Mesendoderm (in vitro differentiated cells): ENCODE measurements around the gene YBEY. TPM values are rescaled to one million over a fixed set of nuclear protein-coding genes. Genes with fewer than 3 reads are reported as not detected.
"Not testable (repeated sequence)": the region's sequence is repeated elsewhere in the genome, so short reads cannot be mapped to it uniquely, and the experiment has no call there.

ENCODE experiments used
- DNase-seq: peaks from one replicate; pipeline ENCODE4 v3.0.0; 2013
- H2AK5ac ChIP-seq: 2 replicates; pipeline ENCODE4 v1.6.1; 2013; ENCODE audit warnings: low read length, inconsistent platforms
- H2BK120ac ChIP-seq: 2 replicates; pipeline ENCODE4 v1.6.1; 2013; ENCODE audit warnings: low read depth, mild to moderate bottlenecking, low read length, moderate library complexity, mixed read lengths
- H2BK15ac ChIP-seq: replicated peaks from 2 replicates; pipeline ENCODE4 v1.6.1; 2013; ENCODE audit warnings: low read depth, mild to moderate bottlenecking, moderate library complexity
- H2BK5ac ChIP-seq: 2 replicates; pipeline ENCODE4 v1.6.1; 2013; ENCODE audit warnings: low read length, inconsistent platforms
- H3K18ac ChIP-seq: 2 replicates; pipeline ENCODE4 v1.6.1; 2013; ENCODE audit warnings: mild to moderate bottlenecking, low read length, mixed read lengths
- H3K23ac ChIP-seq: one replicate; pipeline ENCODE4 v1.6.1; 2013; ENCODE audit warnings: low read length
- H3K27ac ChIP-seq: 2 replicates; pipeline ENCODE4 v1.5.1; 2013; ENCODE audit warnings: low read depth, mild to moderate bottlenecking, inconsistent platforms, low read length, moderate library complexity
- H3K27me3 ChIP-seq: 2 replicates; pipeline ENCODE4 v1.6.1; 2013; ENCODE audit warnings: low read length, control low read depth, mild to moderate bottlenecking, inconsistent platforms; ENCODE audit not compliant: insufficient read depth, poor library complexity
- H3K36me3 ChIP-seq: 2 replicates; pipeline ENCODE4 v1.6.1; 2013; ENCODE audit warnings: low read length, inconsistent platforms; ENCODE audit not compliant: control insufficient read depth, insufficient read depth
- H3K4ac ChIP-seq: one replicate; pipeline ENCODE4 v1.6.1; 2013; ENCODE audit warnings: low read depth, mild to moderate bottlenecking, low read length, moderate library complexity
- H3K4me1 ChIP-seq: 2 replicates; pipeline ENCODE4 v1.6.1; 2013; ENCODE audit warnings: low read depth, low read length, inconsistent platforms; ENCODE audit not compliant: control insufficient read depth
- H3K4me2 ChIP-seq: 2 replicates; pipeline ENCODE4 v1.6.1; 2013; ENCODE audit warnings: low read length
- H3K4me3 ChIP-seq: 2 replicates; pipeline ENCODE4 v1.5.1; 2013; ENCODE audit warnings: mild to moderate bottlenecking, low read length
- H3K56ac ChIP-seq: one replicate; pipeline ENCODE4 v1.6.1; 2013; ENCODE audit warnings: low read length
- H3K79me1 ChIP-seq: 2 replicates; pipeline ENCODE4 v1.6.1; 2013; ENCODE audit warnings: low read length, inconsistent platforms
- H3K79me2 ChIP-seq: 2 replicates; pipeline ENCODE4 v1.6.1; 2013; ENCODE audit warnings: mild to moderate bottlenecking, low read length; ENCODE audit not compliant: control insufficient read depth, insufficient read depth
- H3K9ac ChIP-seq: 2 replicates; pipeline ENCODE4 v1.6.1; 2013; ENCODE audit warnings: low read length, inconsistent platforms
- H4K5ac ChIP-seq: one replicate; pipeline ENCODE4 v1.6.1; 2013; ENCODE audit warnings: low read length
- H4K8ac ChIP-seq: one replicate; pipeline ENCODE4 v1.6.1; 2013; ENCODE audit warnings: low read depth, mild to moderate bottlenecking, control low read depth, low read length, moderate library complexity
- WGBS: extraction: QIAGEN DNeasy Blood & Tissue Kit; methylation state at CpG from one replicate; pipeline ENCODE4 v1.1.7; 2013; ENCODE audit warnings: low lambda C conversion rate, missing lambda C conversion rate; ENCODE audit not compliant: insufficient coverage; ENCODE audit errors: extremely low coverage; 5-methylcytosine and 5-hydroxymethylcytosine counted together
- polyA plus RNA-seq, 2 experiments: library from polyadenylated mRNA; stranded (reverse); fragments of 200-250 nt; gene quantifications; one replicate each; pipeline ENCODE4 v1.2.3, GENCODE V29; 2013

YBEY gene, protein sequence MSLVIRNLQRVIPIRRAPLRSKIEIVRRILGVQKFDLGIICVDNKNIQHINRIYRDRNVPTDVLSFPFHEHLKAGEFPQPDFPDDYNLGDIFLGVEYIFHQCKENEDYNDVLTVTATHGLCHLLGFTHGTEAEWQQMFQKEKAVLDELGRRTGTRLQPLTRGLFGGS
- polyA plus RNA-seq (2013, experiment 1 of 2), result 16.0 TPM
- polyA plus RNA-seq (2013, experiment 2 of 2), result 16.8 TPM

DNA sequence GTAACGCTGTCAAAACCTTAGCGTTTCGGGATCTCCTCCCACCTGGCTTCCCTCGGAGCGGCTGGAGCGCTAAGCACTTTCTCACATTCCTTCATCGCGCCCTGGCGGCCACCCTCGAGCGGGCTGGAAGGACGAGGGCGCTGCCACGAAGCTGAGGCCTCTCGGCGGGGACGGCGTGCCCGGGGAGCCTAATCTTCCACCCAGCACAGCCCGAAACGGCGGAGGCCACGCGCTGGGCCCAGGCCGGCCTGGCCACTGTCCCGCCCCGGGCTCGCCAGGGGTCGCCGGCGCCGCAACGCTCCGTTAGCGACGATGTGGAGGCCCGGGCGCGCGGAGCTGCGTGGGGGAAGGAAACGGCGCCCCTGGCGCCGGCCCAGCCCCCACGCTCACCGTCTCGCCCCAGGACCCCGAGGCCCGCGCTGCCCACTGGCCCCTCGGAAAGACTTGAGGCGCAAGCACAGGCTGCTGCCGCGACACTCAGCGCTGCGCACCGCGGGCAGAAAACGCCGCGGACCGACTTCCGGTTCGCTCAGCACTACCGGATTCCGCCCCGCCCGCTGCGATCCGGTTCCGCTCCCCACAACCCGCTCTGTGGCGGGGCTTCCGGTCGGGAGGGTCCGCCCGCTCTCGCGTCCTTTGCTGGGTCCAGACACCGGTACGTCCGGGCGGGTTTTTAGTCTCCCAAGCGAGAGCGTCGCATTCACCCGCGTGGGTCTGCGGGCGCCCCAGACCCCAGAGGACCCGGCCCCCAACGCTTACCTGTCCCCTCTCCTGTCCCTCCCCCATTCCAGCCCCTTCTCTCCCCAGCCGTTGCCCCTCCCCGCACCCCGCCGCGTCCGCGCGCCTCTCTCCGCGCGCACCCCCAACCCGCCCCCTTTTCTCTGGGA lies at the start of gene YBEY:
YBEY (plus strand) TSS at position 582 of the 887 bp plus-strand sequence. CDS start 572 bp downstream, outside the sequence.
- no CpG with 5 or more reads among the region's 105 CpGs for WGBS
- peak; percentile 96 for DNase-seq
- no peak within 1 kb of the TSS for H2BK120ac ChIP-seq
- H4K8ac ChIP-seq, result no peak within 1 kb of the TSS
- H3K56ac ChIP-seq, result peak within 1 kb of the TSS; percentile 98
- peak within 1 kb of the TSS; percentile 87 for H3K4me2 ChIP-seq
- H3K27me3 ChIP-seq, result no peaks in the 10 kb centered on the region
- H3K27ac ChIP-seq, result peak within 1 kb of the TSS; percentile 96
- H2BK15ac ChIP-seq, result no peak within 1 kb of the TSS
- no peak within 1 kb of the TSS for H3K4ac ChIP-seq
- H2BK5ac ChIP-seq, result peak within 1 kb of the TSS; percentile 70
- peak within 1 kb of the TSS; percentile 85 for H3K4me3 ChIP-seq
- H3K23ac ChIP-seq, result peak within 1 kb of the TSS; percentile 89
- peaks cover 38% of the 10 kb centered on the region for H3K79me2 ChIP-seq
- H2AK5ac ChIP-seq, result no peak within 1 kb of the TSS
- H3K18ac ChIP-seq, result peak within 1 kb of the TSS; percentile 91
- no peak within 1 kb of the TSS for H4K5ac ChIP-seq
- peaks cover 1% of the 10 kb centered on the region for H3K36me3 ChIP-seq
- H3K4me1 ChIP-seq, result peaks cover 6% of the 10 kb centered on the region
- peak within 1 kb of the TSS; percentile 96 for H3K9ac ChIP-seq
- peaks cover 7% of the 10 kb centered on the region for H3K79me1 ChIP-seq

DNA sequence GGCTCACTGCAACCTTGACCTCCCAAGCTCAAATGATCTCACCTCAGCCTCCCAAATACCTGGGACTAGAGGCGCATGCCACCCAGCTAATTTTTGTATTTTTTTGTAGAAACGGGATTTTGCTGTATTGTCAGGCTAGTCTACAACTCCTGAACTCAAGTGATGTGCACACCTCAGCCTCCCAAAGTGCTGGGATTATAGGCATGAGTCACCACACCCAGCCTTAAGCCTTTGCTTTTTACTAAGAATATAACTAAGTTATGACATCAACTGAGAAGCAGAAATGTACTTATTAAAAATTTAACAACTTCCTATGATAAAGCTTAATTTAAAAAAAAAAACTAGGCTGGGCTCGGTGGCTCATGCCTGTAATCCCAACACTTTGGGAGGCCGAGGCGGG lies 48.7 kb upstream of the YBEY start:
- no peak overlapping the region for H2AK5ac ChIP-seq
- H4K8ac ChIP-seq, result no peak overlapping the region
- no peak overlapping the region for H3K56ac ChIP-seq
- DNase-seq, result no peak
- H4K5ac ChIP-seq, result no peak overlapping the region
- WGBS, result no CpG with 5 or more reads among the region's 5 CpGs
- no peak overlapping the region for H2BK15ac ChIP-seq
- no peak overlapping the region for H2BK5ac ChIP-seq
- no peak overlapping the region for H3K4me2 ChIP-seq
- H3K23ac ChIP-seq, result no peak overlapping the region
- no peak overlapping the region for H3K4me3 ChIP-seq
- no peaks in the 10 kb centered on the region for H3K4me1 ChIP-seq
- H3K27ac ChIP-seq, result no peak overlapping the region
- H3K27me3 ChIP-seq, result no peaks in the 10 kb centered on the region
- no peaks in the 10 kb centered on the region for H3K79me2 ChIP-seq
- H2BK120ac ChIP-seq, result no peak overlapping the region
- no peaks in the 10 kb centered on the region for H3K79me1 ChIP-seq
- no peak overlapping the region for H3K18ac ChIP-seq
- H3K36me3 ChIP-seq, result peaks cover 17% of the 10 kb centered on the region
- no peak overlapping the region for H3K9ac ChIP-seq
- no peak overlapping the region for H3K4ac ChIP-seq

DNA sequence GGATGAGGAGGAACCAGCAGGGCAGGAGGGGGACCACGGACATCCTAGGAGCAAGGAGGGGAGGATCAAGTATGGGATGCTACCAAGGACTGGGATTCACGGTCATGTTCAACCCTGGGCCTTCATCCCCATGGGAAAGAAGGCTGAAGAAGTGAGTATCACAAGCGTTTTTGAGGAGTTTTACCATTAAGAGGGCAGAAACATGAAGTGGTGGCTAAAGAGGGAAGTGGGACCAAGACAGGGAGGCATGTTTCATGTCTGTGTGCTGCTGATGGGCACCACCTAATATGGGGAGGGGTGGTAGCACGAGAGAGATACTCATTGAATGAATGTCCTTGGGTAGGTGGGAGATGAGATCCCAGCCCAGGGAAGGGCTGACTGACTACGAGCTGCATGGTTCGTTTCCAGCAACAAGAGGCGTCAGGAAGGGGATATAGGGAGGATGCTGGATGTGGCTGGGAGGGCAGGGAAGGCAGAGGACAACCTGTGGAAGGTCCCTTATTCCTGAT lies 46.3 kb upstream of the YBEY start:
- no peaks in the 10 kb centered on the region for H3K79me2 ChIP-seq
- no peak overlapping the region for H3K18ac ChIP-seq
- H3K27me3 ChIP-seq, result no peaks in the 10 kb centered on the region
- H2BK15ac ChIP-seq, result no peak overlapping the region
- H4K8ac ChIP-seq, result no peak overlapping the region
- no peak for DNase-seq
- no peak overlapping the region for H3K9ac ChIP-seq
- H3K4ac ChIP-seq, result no peak overlapping the region
- no peak overlapping the region for H3K27ac ChIP-seq
- no peak overlapping the region for H3K23ac ChIP-seq
- no peaks in the 10 kb centered on the region for H3K79me1 ChIP-seq
- H4K5ac ChIP-seq, result no peak overlapping the region
- no peak overlapping the region for H2BK120ac ChIP-seq
- no peaks in the 10 kb centered on the region for H3K4me1 ChIP-seq
- H3K4me2 ChIP-seq, result no peak overlapping the region
- no CpG with 5 or more reads among the region's 7 CpGs for WGBS
- peaks cover 29% of the 10 kb centered on the region for H3K36me3 ChIP-seq
- H3K4me3 ChIP-seq, result no peak overlapping the region
- H2BK5ac ChIP-seq, result no peak overlapping the region
- H3K56ac ChIP-seq, result no peak overlapping the region
- H2AK5ac ChIP-seq, result no peak overlapping the region

DNA sequence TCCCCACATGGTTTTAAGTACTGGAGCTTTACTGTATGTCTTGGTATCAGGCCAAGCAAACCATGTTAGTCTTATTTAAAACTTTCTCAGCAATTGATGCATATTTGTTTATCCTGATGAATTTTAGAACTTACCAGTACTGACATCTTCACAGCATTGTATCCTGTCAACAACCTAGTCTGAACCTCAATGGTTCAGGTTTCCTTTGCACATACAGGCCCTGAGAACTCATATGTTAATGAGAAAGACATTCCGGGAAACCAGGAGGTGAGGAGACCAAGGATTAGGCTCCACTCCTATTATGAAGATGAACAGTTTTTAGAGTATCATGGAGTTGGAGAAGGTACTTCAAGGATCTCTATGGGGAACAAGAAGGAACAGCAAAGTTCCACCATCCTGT lies 44.6 kb upstream of the YBEY start:
- H4K8ac ChIP-seq, H3K27me3 ChIP-seq, DNase-seq, H2AK5ac ChIP-seq, H4K5ac ChIP-seq, H3K4ac ChIP-seq, H3K4me3 ChIP-seq, H2BK120ac ChIP-seq, H3K56ac ChIP-seq, H2BK5ac ChIP-seq, H2BK15ac ChIP-seq, H3K27ac ChIP-seq, H3K9ac ChIP-seq, H3K79me1 ChIP-seq, H3K18ac ChIP-seq, H3K4me2 ChIP-seq, H3K23ac ChIP-seq, H3K79me2 ChIP-seq, H3K4me1 ChIP-seq: not testable (repeated sequence)
- H3K36me3 ChIP-seq, result peaks cover 31% of the 10 kb centered on the region
- WGBS, result no CpG with 5 or more reads among the region's 1 CpG

DNA sequence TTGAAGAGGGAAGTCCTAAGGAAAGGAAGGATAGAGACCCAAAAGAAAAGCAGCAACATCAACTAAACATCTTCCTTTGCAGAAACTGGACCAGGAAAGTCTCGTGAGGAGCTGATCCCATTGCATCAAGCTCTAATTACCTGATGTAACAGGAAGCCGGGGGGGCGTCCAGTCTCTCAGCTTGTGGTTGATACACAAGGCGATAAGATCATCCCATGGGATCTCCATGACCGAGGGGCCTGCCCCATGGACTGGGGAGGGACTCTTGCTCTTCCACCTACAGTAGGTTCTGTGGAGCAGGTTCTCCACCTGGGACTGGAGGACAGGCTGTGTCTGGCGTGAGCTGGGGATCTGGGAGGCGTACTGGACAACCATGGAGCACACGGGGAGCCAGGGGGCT lies 42.8 kb upstream of the YBEY start:
- Histone ChIP-seq H2BK15ac (no peak overlapping the region), H3K9ac (no peak overlapping the region), H4K8ac (no peak overlapping the region), H3K79me1 (no peaks in the 10 kb centered on the region), H3K4me3 (no peak overlapping the region), H4K5ac (no peak overlapping the region), H3K56ac (no peak overlapping the region), H2BK120ac (no peak overlapping the region), H3K4ac (no peak overlapping the region), H3K4me2 (no peak overlapping the region), H3K27me3 (no peaks in the 10 kb centered on the region), H3K36me3 (peaks cover 33% of the 10 kb centered on the region), H2AK5ac (no peak overlapping the region), H3K23ac (no peak overlapping the region), H3K4me1 (no peaks in the 10 kb centered on the region), H3K27ac (no peak overlapping the region), H2BK5ac (no peak overlapping the region), H3K79me2 (no peaks in the 10 kb centered on the region), H3K18ac (no peak overlapping the region)
- no CpG with 5 or more reads among the region's 8 CpGs for WGBS
- DNase-seq, result no peak
